ENCODE results near the gene NOG.

GRCh38 chr17:56623383-56623782 is 29.9 kb downstream of the NOG start:
- TF ChIP-seq CTCF (IDR thresholded peaks at IDR 0.05) (no peak), POLR2A (IDR thresholded peaks at IDR 0.05) (no peak)

Data from ovary (tissue), 3 donors.